Vagina (tissue), 2 donors: ENCODE results near the gene ARSG.
"Not testable (repeated sequence)": the region's sequence is repeated elsewhere in the genome, so short reads cannot be mapped to it uniquely, and the experiment has no call there.

Source experiments
- CTCF ChIP-seq, 3 experiments: fragments of 450-650 bp in 2 of 3; fragments of 200-600 bp in 1 of 3; sonication (generic) in 1 of 3; IDR thresholded peaks; one replicate each; pipeline ENCODE4 v1.5.1; 2017 to 2019; ENCODE audit warnings: antibody characterized with exemption in 3 of 3, mild to moderate bottlenecking in 2 of 3, moderate library complexity in 2 of 3
- POLR2A ChIP-seq, 2 donors: fragments of 450-650 bp; IDR thresholded peaks; one replicate each; pipeline ENCODE4 v1.6.1; 2017; ENCODE audit warnings: antibody characterized with exemption in 2 of 2, mild to moderate bottlenecking in 2 of 2, moderate library complexity in 2 of 2

GRCh38 chr17:68308486-68308885, 17.2 kb downstream of the ARSG start:
- TF ChIP-seq CTCF, POLR2A (IDR thresholded peaks at IDR 0.05): not testable (repeated sequence)
